Measurements from ENCODE around the gene CDH5.

- TF ChIP-seq CTCF (IDR thresholded peaks at IDR 0.05; ENCODE audit: insufficient read depth, low read length, poor library complexity, severe bottlenecking) (no peak), EZH2phosphoT487 (conservative IDR thresholded peaks at IDR 0.05; ENCODE audit: low read length) (no peak)
These were observed 16.4 kb downstream of the CDH5 start for GRCh38 chr16:66382966-66383299.

Measured in SU-DHL-6 (cell line).